Measurements from ENCODE around the gene DLG3. TPM values are rescaled to one million over a fixed set of nuclear protein-coding genes. Genes with fewer than 3 reads are reported as not detected.
"Not testable (repeated sequence)": the region's sequence is repeated elsewhere in the genome, so short reads cannot be mapped to it uniquely, and the experiment has no call there.

DLG3 gene
- polyA plus RNA-seq, 1 donor from 2014 or later = 66.5 TPM

DNA sequence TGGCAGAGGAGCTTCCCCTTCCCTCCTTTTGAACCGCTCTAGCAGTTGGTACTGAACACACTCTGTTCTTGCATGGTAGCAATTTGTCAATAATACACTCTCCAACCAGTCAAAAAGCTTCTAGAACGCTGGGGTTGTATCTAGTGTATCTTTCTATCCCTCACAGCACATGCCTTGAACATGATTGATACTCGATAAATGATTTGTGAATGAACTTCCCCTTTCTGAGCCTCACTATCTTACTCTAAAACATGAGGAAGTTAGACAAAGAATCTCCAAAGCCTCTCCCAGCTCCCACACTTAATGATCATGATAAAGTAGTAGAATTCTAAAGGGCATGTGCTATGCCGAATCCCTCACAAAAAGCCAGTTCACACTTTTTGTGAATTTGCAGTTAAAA is 64.4 kb downstream of the DLG3 start:
- Histone ChIP-seq H3K27me3 (ENCODE audit: insufficient read depth, low read depth, low read length) (no peaks in the 10 kb centered on the region), H3K4me2 (ENCODE audit: low read length) (no peak overlapping the region), H3K9me2 (ENCODE audit: insufficient read depth, low read length) (no peaks in the 10 kb centered on the region), H3K4me3 (ENCODE audit: low read length) (no peak overlapping the region), H3K36me3 (ENCODE audit: insufficient read depth, low read length) (no peaks in the 10 kb centered on the region), H4K20me1 (ENCODE audit: insufficient read depth) (no peaks in the 10 kb centered on the region), H2AFZ (ENCODE audit: low read depth, low read length) (no peak overlapping the region), H3K9ac (ENCODE audit: low read length) (no peak overlapping the region), H3K9me3 (ENCODE audit: low read length) (no peaks in the 10 kb centered on the region), H3F3A (ENCODE audit: insufficient read depth, low read length, poor library complexity, severe bottlenecking) (no peaks in the 10 kb centered on the region), H3K79me2 (replicated peaks; ENCODE audit: insufficient read depth, low read length) (no peaks in the 10 kb centered on the region), H3K27ac (ENCODE audit: low read length) (no peak overlapping the region)
- TF ChIP-seq, protein P1, sequence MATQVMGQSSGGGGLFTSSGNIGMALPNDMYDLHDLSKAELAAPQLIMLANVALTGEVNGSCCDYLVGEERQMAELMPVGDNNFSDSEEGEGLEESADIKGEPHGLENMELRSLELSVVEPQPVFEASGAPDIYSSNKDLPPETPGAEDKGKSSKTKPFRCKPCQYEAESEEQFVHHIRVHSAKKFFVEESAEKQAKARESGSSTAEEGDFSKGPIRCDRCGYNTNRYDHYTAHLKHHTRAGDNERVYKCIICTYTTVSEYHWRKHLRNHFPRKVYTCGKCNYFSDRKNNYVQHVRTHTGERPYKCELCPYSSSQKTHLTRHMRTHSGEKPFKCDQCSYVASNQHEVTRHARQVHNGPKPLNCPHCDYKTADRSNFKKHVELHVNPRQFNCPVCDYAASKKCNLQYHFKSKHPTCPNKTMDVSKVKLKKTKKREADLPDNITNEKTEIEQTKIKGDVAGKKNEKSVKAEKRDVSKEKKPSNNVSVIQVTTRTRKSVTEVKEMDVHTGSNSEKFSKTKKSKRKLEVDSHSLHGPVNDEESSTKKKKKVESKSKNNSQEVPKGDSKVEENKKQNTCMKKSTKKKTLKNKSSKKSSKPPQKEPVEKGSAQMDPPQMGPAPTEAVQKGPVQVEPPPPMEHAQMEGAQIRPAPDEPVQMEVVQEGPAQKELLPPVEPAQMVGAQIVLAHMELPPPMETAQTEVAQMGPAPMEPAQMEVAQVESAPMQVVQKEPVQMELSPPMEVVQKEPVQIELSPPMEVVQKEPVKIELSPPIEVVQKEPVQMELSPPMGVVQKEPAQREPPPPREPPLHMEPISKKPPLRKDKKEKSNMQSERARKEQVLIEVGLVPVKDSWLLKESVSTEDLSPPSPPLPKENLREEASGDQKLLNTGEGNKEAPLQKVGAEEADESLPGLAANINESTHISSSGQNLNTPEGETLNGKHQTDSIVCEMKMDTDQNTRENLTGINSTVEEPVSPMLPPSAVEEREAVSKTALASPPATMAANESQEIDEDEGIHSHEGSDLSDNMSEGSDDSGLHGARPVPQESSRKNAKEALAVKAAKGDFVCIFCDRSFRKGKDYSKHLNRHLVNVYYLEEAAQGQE (IDR thresholded peaks at IDR 0.05; ENCODE audit: borderline replicate concordance) = no peak
- no peak for TF ChIP-seq POLR2AphosphoS5 (IDR thresholded peaks at IDR 0.05)
- no peak for TF ChIP-seq SMC3 (conservative IDR thresholded peaks at IDR 0.05; ENCODE audit: poor library complexity)
- no peak for TF ChIP-seq EP300 (conservative IDR thresholded peaks at IDR 0.05; ENCODE audit: poor library complexity, severe bottlenecking)
- TF ChIP-seq TAF1 (IDR thresholded peaks at IDR 0.05; ENCODE audit: low read depth) = no peak
- TF ChIP-seq, protein P2, sequence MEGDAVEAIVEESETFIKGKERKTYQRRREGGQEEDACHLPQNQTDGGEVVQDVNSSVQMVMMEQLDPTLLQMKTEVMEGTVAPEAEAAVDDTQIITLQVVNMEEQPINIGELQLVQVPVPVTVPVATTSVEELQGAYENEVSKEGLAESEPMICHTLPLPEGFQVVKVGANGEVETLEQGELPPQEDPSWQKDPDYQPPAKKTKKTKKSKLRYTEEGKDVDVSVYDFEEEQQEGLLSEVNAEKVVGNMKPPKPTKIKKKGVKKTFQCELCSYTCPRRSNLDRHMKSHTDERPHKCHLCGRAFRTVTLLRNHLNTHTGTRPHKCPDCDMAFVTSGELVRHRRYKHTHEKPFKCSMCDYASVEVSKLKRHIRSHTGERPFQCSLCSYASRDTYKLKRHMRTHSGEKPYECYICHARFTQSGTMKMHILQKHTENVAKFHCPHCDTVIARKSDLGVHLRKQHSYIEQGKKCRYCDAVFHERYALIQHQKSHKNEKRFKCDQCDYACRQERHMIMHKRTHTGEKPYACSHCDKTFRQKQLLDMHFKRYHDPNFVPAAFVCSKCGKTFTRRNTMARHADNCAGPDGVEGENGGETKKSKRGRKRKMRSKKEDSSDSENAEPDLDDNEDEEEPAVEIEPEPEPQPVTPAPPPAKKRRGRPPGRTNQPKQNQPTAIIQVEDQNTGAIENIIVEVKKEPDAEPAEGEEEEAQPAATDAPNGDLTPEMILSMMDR (IDR thresholded peaks at IDR 0.05; ENCODE audit: poor library complexity, severe bottlenecking) = no peak
- no peak for TF ChIP-seq RAD21 (conservative IDR thresholded peaks at IDR 0.05)
- no peak for TF ChIP-seq EZH2 (IDR thresholded peaks at IDR 0.05; ENCODE audit: borderline replicate concordance, insufficient read depth, low read length, poor library complexity, severe bottlenecking)
- no peak for TF ChIP-seq MXI1 (conservative IDR thresholded peaks at IDR 0.05; ENCODE audit: poor library complexity, severe bottlenecking)

DNA sequence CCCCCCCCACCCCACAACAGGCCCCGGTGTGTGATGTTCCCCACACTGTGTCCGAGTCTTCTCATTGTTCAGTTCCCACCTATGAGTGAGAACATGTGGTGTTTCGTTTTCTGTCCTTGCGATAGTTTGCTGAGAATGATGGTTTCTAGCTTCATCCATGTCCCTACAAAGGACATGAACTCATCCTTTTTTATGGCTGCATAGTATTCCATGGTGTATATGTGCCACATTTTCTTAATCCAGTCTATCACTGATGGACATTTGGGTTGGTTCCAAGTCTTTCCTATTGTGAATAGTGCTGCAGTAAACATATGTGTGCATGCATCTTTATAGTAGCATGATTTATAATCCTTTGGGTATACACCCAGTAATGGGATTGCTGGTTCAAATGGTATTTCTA is 70.6 kb downstream of the DLG3 start:
- not testable (repeated sequence) for H3K79me2 ChIP-seq (replicated peaks; ENCODE audit: insufficient read depth, low read length); H3F3A ChIP-seq (ENCODE audit: insufficient read depth, low read length, poor library complexity, severe bottlenecking)

DNA sequence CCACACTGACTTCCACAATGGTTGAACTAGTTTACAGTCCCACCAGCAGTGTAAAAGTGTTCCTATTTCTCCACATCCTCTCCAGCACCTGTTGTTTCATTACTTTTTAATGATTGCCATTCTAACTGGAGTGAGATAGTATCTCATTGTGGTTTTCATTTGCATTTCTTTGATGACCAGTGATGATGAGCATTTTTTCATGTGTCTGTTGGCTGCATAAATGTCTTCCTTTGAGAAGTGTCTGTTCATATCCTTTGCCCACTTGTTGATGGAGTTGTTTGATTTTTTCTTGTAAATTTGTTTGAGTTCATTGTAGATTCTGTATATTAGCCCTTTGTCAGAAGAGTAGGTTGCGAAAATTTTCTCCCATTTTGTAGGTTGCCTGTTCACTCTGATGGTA is 71.1 kb downstream of the DLG3 start:
- not testable (repeated sequence) for H3K4me3 ChIP-seq (ENCODE audit: low read length); H2AFZ ChIP-seq (ENCODE audit: low read depth, low read length); H3K9ac ChIP-seq (ENCODE audit: low read length); H3K27me3 ChIP-seq (ENCODE audit: insufficient read depth, low read depth, low read length); H4K20me1 ChIP-seq (ENCODE audit: insufficient read depth); H3K36me3 ChIP-seq (ENCODE audit: insufficient read depth, low read length); H3K9me2 ChIP-seq (ENCODE audit: insufficient read depth, low read length); H3K9me3 ChIP-seq (ENCODE audit: low read length); H3F3A ChIP-seq (ENCODE audit: insufficient read depth, low read length, poor library complexity, severe bottlenecking); H3K27ac ChIP-seq (ENCODE audit: low read length); H3K79me2 ChIP-seq (replicated peaks; ENCODE audit: insufficient read depth, low read length); H3K4me2 ChIP-seq (ENCODE audit: low read length)

More for the DNA sequence above, 70.6 kb downstream of the DLG3 start:
- H4K20me1 ChIP-seq (ENCODE audit: insufficient read depth); H3K27ac ChIP-seq (ENCODE audit: low read length); H3K9ac ChIP-seq (ENCODE audit: low read length); H3K9me2 ChIP-seq (ENCODE audit: insufficient read depth, low read length); H3K4me2 ChIP-seq (ENCODE audit: low read length); H3K27me3 ChIP-seq (ENCODE audit: insufficient read depth, low read depth, low read length); H2AFZ ChIP-seq (ENCODE audit: low read depth, low read length); H3K36me3 ChIP-seq (ENCODE audit: insufficient read depth, low read length); H3K9me3 ChIP-seq (ENCODE audit: low read length); H3K4me3 ChIP-seq (ENCODE audit: low read length): not testable (repeated sequence)

All from neural cell (in vitro differentiated cells).